ENCODE data around the gene RBM43. TPM values are rescaled to one million over a fixed set of nuclear protein-coding genes. Genes with fewer than 3 reads are reported as not detected.
"Not testable (repeated sequence)": the region's sequence is repeated elsewhere in the genome, so short reads cannot be mapped to it uniquely, and the experiment has no call there.

The RBM43 gene
- total RNA-seq, 2 donors from 2014 or later = 2.4 to 3.8 TPM

DNA sequence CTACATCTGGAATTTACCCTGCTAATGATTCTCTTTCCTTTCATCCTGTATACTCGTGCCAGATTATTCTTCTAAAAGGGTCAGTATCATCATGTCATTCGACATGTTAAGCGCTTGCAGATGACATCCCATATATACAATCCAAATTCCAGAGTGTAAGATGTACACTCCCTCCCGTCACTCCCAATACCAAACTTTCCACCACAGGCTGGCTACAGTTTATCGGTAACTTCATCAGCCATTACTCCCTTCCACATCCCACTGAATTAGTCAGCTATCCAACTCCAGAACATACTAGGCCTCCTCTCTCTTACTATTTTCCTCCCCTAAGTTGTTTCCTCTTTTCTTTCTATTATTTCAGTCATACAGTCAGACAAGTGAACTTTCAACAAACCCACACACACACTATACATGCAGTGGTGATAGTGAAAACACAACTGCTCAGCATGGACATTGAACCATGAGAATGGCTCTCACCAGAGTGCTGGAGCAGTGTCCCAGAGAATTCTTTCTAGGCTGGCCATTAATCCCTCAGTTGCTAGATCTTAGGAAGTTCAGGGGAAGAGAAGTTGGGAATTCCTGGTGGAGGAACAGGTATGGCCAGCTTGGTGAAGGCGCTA lies 38.4 kb upstream of the RBM43 start:
- no peak for TF ChIP-seq CTCF (IDR thresholded peaks at IDR 0.05)
- DNase-seq = no peak

GRCh38 chr2:151297882-151298281 lies 36.2 kb upstream of the RBM43 start:
- H3K27me3 ChIP-seq = no peaks in the 10 kb centered on the region
- no peaks in the 10 kb centered on the region for H3K9me3 ChIP-seq
- no peaks in the 10 kb centered on the region for H3K4me1 ChIP-seq
- H3K36me3 ChIP-seq = no peaks in the 10 kb centered on the region
- no peak for TF ChIP-seq CTCF (IDR thresholded peaks at IDR 0.05)
- H3K27ac ChIP-seq = no peak overlapping the region
- H3K9ac ChIP-seq (ENCODE audit: low read depth in 2 of 2, low read length in 2 of 2) = no peak overlapping the region
- H3K4me3 ChIP-seq = no peak overlapping the region
- no peak for DNase-seq
- intact Hi-C loops (cut with DNase I) = no loop called here

More for the DNA sequence above, 38.4 kb upstream of the RBM43 start:
- no peaks in the 10 kb centered on the region for H3K4me1 ChIP-seq
- no peak overlapping the region for H3K27ac ChIP-seq
- intact Hi-C loops (cut with DNase I) = no loop called here
- no peak overlapping the region for H3K4me3 ChIP-seq
- no peaks in the 10 kb centered on the region for H3K9me3 ChIP-seq
- no peaks in the 10 kb centered on the region for H3K27me3 ChIP-seq
- H3K9ac ChIP-seq (ENCODE audit: low read depth in 2 of 2, low read length in 2 of 2) = no peak overlapping the region
- H3K36me3 ChIP-seq = no peaks in the 10 kb centered on the region

- H3K4me3 ChIP-seq; DNase-seq; intact Hi-C loops (cut with DNase I); H3K9ac ChIP-seq (ENCODE audit: low read depth in 2 of 2, low read length in 2 of 2); H3K9me3 ChIP-seq; H3K27me3 ChIP-seq; H3K36me3 ChIP-seq; H3K4me1 ChIP-seq; H3K27ac ChIP-seq: not testable (repeated sequence)
These were observed 34.3 kb upstream of the RBM43 start for GRCh38 chr2:151295926-151296325.

DNA sequence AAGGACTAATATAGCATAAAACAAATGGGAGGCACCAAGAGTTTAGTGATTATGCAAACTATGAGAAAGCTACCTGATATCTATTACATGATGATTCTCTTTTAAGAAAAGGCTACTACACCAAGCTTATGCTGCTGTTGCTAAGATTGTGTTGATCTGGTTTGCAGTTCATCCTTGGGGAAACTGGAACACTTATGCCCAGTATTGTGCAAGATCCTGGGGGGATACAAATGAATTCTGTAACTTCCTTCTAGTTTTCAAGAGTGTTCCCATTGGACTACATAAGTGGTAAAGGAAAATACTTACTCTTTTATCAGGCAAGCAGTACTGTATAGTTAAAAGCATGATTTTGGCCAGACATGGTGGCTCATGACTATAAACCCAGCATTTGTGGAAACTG lies 30.9 kb upstream of the RBM43 start:
- intact Hi-C loops (cut with DNase I) = loop anchor here (5.0 kb wide), 1 partner anchor 120 kb away; no protein-coding TSS in a partner anchor
- no peak for DNase-seq
- H3K4me1 ChIP-seq = no peaks in the 10 kb centered on the region
- H3K27me3 ChIP-seq = no peaks in the 10 kb centered on the region
- no peak overlapping the region for H3K4me3 ChIP-seq
- H3K27ac ChIP-seq = no peak overlapping the region
- no peak overlapping the region for H3K9ac ChIP-seq (ENCODE audit: low read depth in 2 of 2, low read length in 2 of 2)
- no peak for TF ChIP-seq CTCF (IDR thresholded peaks at IDR 0.05)
- H3K9me3 ChIP-seq = no peaks in the 10 kb centered on the region
- H3K36me3 ChIP-seq = no peaks in the 10 kb centered on the region

DNA sequence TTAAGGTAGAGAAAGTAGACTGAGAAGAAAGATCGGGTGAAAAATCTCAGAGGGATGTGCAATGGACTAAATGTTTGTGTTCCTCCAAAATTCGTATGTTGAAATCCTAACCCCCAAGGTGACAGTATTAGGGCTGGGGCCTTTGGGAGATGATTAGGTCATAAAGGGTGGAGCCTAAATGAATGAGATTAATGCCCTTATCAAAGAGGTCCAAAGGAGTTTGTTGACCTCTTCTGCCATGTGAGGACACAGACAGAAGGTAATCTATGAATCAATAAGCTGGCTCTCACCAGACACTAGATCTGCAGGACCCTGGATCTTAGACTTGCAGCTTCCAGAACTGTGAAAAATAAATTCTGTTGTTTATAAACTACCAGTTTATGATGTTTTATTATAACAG lies 30.5 kb upstream of the RBM43 start:
- Histone ChIP-seq H3K36me3 (no peaks in the 10 kb centered on the region), H3K9me3 (no peaks in the 10 kb centered on the region), H3K27me3 (no peaks in the 10 kb centered on the region), H3K4me1 (no peaks in the 10 kb centered on the region), H3K4me3 (no peak overlapping the region), H3K9ac (ENCODE audit: low read depth in 2 of 2, low read length in 2 of 2) (no peak overlapping the region), H3K27ac (no peak overlapping the region)
- no peak for TF ChIP-seq CTCF (IDR thresholded peaks at IDR 0.05)
- intact Hi-C loops (cut with DNase I) = loop anchor here (5.0 kb wide), 1 partner anchor 120 kb away; no protein-coding TSS in a partner anchor
- no peak for DNase-seq

- Histone ChIP-seq H3K36me3 (no peaks in the 10 kb centered on the region), H3K27ac (no peak overlapping the region), H3K4me3 (no peak overlapping the region), H3K27me3 (no peaks in the 10 kb centered on the region), H3K4me1 (no peaks in the 10 kb centered on the region), H3K9me3 (no peaks in the 10 kb centered on the region), H3K9ac (ENCODE audit: low read depth in 2 of 2, low read length in 2 of 2) (no peak overlapping the region)
- DNase-seq = no peak
- intact Hi-C loops (cut with DNase I) = loop anchor here (5.0 kb wide), 1 partner anchor 121 kb away; no protein-coding TSS in a partner anchor
- TF ChIP-seq CTCF (IDR thresholded peaks at IDR 0.05) = no peak
These were observed 29.6 kb upstream of the RBM43 start for GRCh38 chr2:151291224-151291623.
